GM13977 (cell line): ENCODE data around the gene DOCK11.

Source experiments
- DNase-seq: peaks from one replicate; pipeline ENCODE4 v3.0.0; 2012; ENCODE audit warnings: low spot score
- in situ Hi-C: fragments of 300-500 bp; cut with MboI; formaldehyde crosslinking; loops from one replicate; pipeline ENCODE4 v1.12.0; 2022; ENCODE audit warnings: low sequenced_read_pairs, low pct_unique_long_range_greater_than_20kb, mixed read lengths, inconsistent platforms; ENCODE audit not compliant: unreplicated experiment
- TF ChIP-seq, protein P1 (sequence below): IDR thresholded peaks from 2 replicates; pipeline ENCODE4 v1.5.1; 2012; ENCODE audit warnings: mild to moderate bottlenecking, control low read depth; ENCODE audit not compliant: insufficient read depth; ENCODE audit errors: extremely low read depth, missing control alignments

DOCK11 gene

GRCh38 chrX:118508635-118509034 lies 13.0 kb downstream of the DOCK11 start:
- DNase-seq, result no peak
- in situ Hi-C loops, result no loop called here
- TF ChIP-seq, protein P1, sequence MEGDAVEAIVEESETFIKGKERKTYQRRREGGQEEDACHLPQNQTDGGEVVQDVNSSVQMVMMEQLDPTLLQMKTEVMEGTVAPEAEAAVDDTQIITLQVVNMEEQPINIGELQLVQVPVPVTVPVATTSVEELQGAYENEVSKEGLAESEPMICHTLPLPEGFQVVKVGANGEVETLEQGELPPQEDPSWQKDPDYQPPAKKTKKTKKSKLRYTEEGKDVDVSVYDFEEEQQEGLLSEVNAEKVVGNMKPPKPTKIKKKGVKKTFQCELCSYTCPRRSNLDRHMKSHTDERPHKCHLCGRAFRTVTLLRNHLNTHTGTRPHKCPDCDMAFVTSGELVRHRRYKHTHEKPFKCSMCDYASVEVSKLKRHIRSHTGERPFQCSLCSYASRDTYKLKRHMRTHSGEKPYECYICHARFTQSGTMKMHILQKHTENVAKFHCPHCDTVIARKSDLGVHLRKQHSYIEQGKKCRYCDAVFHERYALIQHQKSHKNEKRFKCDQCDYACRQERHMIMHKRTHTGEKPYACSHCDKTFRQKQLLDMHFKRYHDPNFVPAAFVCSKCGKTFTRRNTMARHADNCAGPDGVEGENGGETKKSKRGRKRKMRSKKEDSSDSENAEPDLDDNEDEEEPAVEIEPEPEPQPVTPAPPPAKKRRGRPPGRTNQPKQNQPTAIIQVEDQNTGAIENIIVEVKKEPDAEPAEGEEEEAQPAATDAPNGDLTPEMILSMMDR, result no peak

DNA sequence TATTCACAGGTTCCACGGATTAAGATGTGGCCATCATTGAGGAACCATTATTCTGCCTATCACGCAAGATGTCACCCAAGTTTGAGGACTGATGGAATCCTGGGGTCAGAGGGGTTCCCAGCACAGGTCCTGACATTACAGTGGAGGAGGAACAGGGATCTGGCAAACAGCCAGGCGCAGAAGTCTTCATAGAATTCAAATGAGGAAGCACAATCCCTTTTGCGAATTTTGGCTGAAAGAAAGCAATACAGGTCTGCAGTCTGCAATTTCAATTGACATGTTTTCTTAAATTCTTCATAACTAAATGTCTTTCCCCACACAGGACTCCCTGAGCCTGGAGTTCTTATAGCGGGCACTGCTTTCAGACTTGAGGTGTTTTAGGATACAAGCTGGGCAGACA lies 14.5 kb downstream of the DOCK11 start:
- TF ChIP-seq, protein P1, result no peak
- no peak for DNase-seq
- in situ Hi-C loops, result no loop called here

- TF ChIP-seq, protein P1, result no peak
- in situ Hi-C loops, result no loop called here
- DNase-seq, result no peak
These were observed 17.7 kb downstream of the DOCK11 start for GRCh38 chrX:118513120-118513898.

- in situ Hi-C loops, result no loop called here
- DNase-seq, result no peak
- TF ChIP-seq, protein P1, result no peak
These were observed 24.0 kb downstream of the DOCK11 start for GRCh38 chrX:118519411-118520215.

DNA sequence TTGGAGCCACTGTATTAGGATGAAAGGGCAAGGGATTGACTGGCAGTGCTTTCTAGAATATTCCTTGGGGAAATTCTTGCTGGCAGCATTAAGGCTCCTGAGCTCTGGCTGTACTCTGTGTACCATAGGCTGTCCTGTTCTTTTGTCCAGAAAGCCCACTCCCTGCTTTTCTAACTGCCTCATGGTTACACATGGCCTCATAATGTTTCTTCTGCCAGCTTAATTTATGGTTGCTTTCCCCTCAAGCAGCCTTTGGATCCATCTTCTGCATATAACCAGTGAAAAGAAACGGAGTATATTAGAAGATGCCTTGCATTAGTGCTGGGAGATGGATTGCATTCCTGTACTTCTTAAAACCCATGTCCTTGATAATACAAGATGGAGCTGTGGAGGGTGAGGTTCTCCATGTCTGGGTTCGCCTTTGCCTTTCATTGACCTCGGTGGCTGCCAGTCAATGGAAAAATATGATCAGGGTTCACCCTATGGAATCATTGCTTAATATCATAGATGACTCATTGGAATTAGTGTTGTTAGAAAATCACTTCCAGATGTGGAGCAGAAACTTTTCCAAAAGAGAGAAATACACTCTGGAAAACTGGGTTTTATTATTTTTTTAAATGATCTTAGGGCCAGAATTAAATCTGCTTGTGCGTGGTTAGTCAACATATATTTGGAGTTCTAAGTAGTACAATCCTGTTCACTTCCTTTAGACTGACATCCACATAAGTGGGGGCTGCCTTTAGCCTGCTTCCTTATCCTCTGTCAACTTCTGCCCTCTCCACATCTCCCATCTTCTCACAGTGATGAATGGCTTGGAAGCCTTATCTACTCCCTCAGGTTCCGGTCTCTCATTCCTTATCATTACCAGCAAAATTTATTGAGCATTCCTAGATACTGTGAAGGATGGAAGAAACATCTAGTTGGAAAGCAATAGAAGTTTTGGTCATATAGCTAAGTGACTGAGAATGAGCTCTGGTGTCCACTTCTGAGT lies 24.9 kb downstream of the DOCK11 start:
- TF ChIP-seq, protein P1, result no peak
- in situ Hi-C loops, result no loop called here
- DNase-seq, result no peak

GRCh38 chrX:118521435-118521834 lies 25.8 kb downstream of the DOCK11 start:
- TF ChIP-seq, protein P1, result no peak
- in situ Hi-C loops, result no loop called here
- DNase-seq, result no peak
